GM21723 (cell line): Measurements from ENCODE around the gene VSTM2L.

Source experiments
- ATAC-seq: cut with Tn5 transposase; IDR thresholded peaks from one replicate; pipeline ENCODE4 v1.9.1; 2021; ENCODE audit warnings: mild to moderate bottlenecking, moderate library complexity; ENCODE audit not compliant: unreplicated experiment

The VSTM2L gene

DNA sequence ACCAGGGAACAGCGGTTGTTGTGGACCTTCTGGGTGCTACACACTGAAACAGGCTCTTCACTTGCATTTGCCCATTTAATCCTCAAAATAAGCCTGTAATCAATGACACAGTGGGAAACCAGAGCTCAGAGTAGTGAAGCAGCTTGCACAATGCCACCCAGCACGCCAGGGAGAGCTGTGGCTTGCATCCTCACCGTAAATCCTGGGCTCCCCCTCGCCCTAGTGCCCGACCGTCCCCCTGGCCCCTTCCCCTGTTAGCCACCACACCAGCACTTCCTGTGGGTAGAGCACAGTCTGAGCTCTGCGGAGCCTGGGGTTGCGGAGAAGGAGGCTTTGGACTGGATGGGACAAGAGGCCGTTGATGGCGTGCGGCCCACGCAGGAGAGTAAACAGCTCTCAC lies 14.5 kb downstream of the VSTM2L start:
- ATAC-seq: no peak

GRCh38 chr20:37918035-37918434 lies 15.1 kb downstream of the VSTM2L start:
- ATAC-seq: no peak

- ATAC-seq: no peak
Observed at GRCh38 chr20:37919389-37920040, 16.6 kb downstream of the VSTM2L start.

GRCh38 chr20:37920270-37920669 lies 17.3 kb downstream of the VSTM2L start:
- no peak for ATAC-seq

DNA sequence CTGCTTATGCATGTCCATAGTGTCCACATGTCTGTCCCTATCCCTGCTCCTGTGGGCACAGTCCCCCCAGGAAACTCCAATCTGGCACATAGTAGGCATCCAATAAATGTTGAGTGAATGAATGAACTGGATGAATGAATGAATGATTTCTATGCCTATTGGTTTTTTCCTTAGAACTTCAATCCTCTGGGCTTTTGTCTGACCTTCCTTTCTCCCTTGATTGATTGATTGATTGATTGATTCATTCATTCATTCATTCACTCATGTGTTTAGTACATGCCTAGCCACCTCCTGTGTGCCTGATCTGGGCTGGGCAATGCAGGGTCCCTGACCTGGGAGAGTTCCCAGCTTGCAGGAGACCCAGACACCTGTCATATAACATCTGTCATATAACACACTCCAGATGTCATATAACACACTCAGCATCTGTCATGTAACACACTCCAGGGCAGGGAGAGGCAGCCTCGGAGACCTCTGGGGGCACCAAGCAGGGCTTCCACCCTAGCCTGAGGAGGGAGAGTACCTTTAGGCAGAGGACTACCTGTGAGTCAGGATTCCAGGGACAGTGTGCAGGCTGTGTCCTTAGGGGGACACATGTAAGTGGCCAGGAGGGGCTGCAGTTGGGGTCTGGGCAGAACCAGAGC lies 17.9 kb downstream of the VSTM2L start:
- peak; percentile 8 for ATAC-seq

- ATAC-seq: peak; percentile 70
Observed at GRCh38 chr20:37921341-37921929, 18.5 kb downstream of the VSTM2L start.

- ATAC-seq: peak; percentile 62
Observed at GRCh38 chr20:37922016-37922415, 19.1 kb downstream of the VSTM2L start.

GRCh38 chr20:37925265-37926165 lies 22.6 kb downstream of the VSTM2L start:
- ATAC-seq: no peak

DNA sequence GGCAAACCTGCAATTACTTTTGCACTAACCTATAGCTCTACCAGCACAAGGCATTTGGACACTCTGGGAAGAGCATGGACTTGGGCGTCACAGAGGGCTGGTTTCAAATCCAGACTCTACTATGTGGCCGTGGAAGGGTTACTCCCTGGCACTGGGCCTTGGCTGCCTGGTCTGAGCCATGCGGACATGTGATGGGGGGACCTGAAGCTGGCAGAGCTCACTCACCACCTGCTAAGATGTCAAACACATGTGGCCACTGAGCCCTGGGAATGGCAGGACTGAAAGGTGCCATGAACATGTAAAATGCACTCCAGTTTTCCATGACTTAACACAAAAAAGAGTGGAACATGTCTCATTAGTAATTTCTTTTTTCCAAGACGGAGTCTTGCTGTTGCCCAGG lies 23.7 kb downstream of the VSTM2L start:
- no peak for ATAC-seq

DNA sequence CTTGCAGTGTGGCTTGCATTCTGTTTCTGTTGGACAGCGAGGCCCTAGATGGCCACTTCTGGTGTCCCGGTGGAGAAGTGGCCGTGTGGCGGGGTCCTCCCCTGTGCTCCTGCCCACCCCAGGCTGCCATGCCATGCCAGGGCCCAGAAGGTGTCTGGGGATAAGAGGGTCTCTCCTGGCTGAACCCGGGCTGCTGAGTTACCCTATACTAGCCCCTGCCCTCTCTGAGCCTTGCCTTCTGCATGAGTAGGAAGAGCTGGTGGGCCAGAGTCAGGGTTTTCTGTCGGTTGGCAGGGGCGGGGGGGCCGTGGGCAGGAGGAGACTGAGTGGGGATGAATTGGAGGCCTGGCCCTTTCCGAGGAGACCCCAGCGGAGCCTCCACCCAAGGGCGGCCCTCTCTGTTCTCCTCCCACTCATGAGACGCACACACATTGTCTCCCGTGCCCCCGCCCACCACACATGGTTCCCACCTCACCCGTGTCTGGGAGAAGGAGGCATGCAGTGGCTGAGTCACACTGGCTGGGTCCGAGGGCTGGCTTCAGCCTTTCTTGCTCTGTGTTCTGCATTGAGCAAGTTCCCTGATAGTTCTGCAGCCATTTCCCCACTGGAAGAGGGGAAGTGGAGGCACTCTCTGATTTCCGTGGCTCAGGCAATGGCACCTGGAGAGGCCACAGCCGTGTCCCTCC lies 24.6 kb downstream of the VSTM2L start:
- ATAC-seq: no peak

DNA sequence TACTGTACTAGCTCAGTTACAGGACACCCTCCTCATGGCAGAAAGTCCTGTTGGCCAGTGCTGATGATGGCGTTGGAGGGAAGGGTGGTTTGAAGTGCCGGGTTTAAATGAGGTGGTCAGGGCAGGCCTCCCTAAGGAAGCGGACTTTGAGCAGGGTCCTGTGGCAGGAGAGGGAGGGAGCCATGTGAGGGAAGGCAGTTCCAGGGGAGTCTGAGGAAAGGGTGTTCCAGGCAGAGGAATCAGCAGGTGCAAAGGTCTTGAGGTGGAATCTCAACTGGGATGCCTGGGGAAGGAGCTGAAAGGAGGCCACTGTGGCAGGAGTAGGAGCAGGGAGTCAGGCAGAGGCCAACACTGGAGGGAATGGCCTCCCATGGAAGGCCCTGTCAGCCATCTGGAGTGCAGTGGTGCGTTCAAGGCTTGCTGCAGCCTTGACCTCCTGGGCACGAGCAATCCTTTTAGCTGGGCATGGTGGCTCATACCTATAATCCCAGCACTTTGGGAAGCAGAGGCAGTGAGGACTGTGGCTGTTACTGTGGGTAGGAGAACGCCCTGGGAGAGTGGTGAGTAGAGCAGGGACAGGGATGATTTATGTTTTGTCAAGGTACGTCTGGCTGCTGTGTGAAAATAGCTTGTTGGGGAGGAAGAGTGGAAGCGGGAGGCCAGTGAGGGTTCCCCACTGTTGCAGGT lies 26.2 kb downstream of the VSTM2L start:
- no peak for ATAC-seq

GRCh38 chr20:37929683-37930014 lies 26.7 kb downstream of the VSTM2L start:
- no peak for ATAC-seq

- ATAC-seq: no peak
Observed at GRCh38 chr20:37931153-37931922, 28.4 kb downstream of the VSTM2L start.

DNA sequence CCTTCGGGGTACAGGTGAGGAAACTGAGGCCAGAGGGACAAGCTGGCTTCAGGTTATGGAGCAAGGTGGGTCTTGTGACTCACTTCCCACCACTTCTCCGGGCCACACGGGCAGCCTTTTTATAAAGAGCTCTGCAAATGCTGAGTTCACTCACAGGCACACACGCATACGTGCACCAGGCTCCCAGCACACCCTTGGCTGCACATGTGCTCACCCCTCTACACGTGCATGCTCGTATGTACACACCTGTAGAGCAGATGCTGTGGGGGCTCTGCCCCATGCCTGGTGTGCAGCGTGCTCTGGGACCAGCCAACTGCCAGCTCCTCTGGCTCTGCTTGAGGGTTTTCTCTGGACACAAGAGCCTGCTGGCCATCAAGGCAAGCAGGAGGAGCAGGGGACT lies 29.1 kb downstream of the VSTM2L start:
- no peak for ATAC-seq

DNA sequence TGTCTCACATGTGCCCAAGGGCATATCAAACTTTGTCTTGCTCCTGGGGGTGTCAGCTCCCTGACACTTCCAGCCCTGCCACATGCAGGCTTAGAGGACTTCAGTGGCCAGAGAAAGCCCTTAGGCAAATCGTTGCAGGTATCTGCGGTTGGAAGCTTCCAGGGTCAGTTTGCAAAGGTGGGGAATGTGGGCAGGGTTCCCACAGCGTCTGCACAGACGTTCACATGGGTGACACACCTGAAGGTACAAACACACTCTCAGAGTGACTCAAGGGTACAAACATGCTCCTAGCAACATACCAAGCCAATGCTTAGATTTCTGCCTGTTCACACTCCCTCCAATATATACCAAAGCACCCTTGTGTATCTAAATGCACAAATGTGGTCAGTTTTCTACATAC lies 30.0 kb downstream of the VSTM2L start:
- ATAC-seq: no peak

- no peak for ATAC-seq
Observed at GRCh38 chr20:37933786-37934633, 31.1 kb downstream of the VSTM2L start.

DNA sequence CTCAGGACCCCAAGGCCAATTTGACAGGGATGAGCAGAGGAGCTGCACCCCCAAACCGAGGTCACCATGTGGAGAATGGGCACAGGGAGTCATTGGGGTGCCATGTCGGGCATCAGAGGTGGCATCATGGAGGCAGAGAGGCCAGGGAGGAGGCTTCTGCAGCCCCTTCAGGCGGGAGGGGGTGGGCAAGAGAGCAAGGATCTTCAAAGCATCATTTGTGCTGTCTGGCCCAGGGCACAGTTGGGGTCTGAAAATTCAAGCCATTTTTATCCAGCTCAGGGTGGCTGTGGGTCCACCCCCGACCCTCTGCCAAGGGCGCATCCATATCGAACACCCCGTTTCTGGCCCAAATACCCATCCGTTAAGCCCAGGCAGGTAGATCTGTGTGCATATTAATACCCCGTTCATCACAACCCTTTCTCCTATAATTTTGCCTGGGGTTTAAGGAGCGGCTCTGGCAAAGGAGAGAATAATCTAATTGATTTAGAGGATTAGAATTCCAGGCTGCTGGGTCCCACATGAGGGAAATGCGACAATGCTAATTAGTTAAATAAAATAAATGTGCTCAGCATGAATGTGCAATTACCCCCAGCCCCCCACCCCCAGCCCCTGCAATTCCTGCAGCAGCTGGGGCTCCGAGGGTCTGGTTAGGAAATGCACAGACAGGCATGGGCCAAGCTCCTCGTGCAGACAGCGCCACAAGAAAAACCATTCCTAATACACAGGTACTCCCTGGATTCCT lies 31.9 kb downstream of the VSTM2L start:
- ATAC-seq: no peak

GRCh38 chr20:37935435-37935834 lies 32.5 kb downstream of the VSTM2L start:
- ATAC-seq: no peak
